ENCODE results near the gene EVC2. TPM values are rescaled to one million over a fixed set of nuclear protein-coding genes. Genes with fewer than 3 reads are reported as not detected.

The EVC2 gene
- total and polyA plus RNA-seq, 2 of the 4 experiments (the other 2 are of a cell fraction): 2.7 to 5.9 TPM

DNA sequence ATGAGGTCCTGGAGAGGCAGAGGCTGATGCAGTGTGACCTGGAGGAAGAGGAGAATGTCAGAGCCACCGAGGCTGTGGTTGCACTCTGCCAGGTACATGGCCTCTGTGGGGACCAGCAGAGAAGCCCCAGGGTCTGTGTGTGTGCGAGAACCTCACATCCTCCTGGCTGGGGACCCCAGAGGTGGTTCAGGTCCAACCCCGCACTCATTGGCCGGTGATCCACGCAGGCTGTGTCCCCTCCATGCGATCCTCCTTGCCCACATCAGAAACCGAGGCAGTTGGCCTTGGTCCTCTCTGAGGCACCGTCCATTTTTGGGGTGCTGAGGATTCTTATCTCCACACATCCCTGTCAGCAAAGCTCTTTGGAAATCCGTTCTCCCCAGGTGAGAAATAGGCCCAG, 47.9 kb upstream of the EVC2 start:
- peaks cover 62% of the 10 kb centered on the region for H3K36me3 ChIP-seq (ENCODE audit: control insufficient read depth, insufficient read depth, low read length)
- no peak overlapping the region for H4K5ac ChIP-seq (ENCODE audit: low read depth, low read length)
- peaks cover 40% of the 10 kb centered on the region for H3K9me1 ChIP-seq (ENCODE audit: insufficient read depth, low read length)
- DNase-seq (no peak), ATAC-seq (ENCODE audit: low read depth) (no peak)
- H3K27ac ChIP-seq (ENCODE audit: insufficient read depth, low read length): no peak overlapping the region
- no peak overlapping the region for H2BK5ac ChIP-seq (ENCODE audit: low read depth, low read length, poor library complexity, severe bottlenecking)
- peak overlapping the region; percentile 22; the same call in 1 of the 2 replicates for H2AK5ac ChIP-seq (ENCODE audit: low read depth, low read length)
- in situ Hi-C loops (cut with MboI; ENCODE audit: low sequenced_read_pairs) (no loop called here), intact Hi-C loops (cut with micrococcal nuclease) (no loop called here), dilution Hi-C loops (cut with HindIII; ENCODE audit: low sequenced_read_pairs, unreplicated experiment) (no loop called here)
- no peak overlapping the region for H3K18ac ChIP-seq (ENCODE audit: low read depth, low read length)
- H3K14ac ChIP-seq (replicated peaks; ENCODE audit: low read depth, low read length): no peak overlapping the region
- no peak overlapping the region; the same call in 1 of the 2 replicates for H4K91ac ChIP-seq (ENCODE audit: insufficient read depth, low read depth, low read length)
- no peak overlapping the region for H2AK9ac ChIP-seq (replicated peaks; ENCODE audit: low read depth, low read length, poor library complexity)
- WGBS, 2 experiments (ENCODE audit: extremely low coverage in 2 of 2, insufficient read length in 1 of 2): 83% methylated on average over 1 of the region's 9 CpGs; no CpG with 5 or more reads in 1 of the 2 experiments
- no TSS peak for BruUV-seq (replicated peaks)
- no peak overlapping the region for H2BK120ac ChIP-seq (ENCODE audit: low read depth, low read length)
- no peaks in the 10 kb centered on the region for H3K9me3 ChIP-seq (ENCODE audit: control insufficient read depth, insufficient read depth, low read length)
- CTCF ChIA-PET: no interaction called here
- peaks cover 8% of the 10 kb centered on the region for H4K20me1 ChIP-seq (ENCODE audit: insufficient read depth, low read length)
- H3K23ac ChIP-seq (ENCODE audit: low read depth, low read length): no peak overlapping the region
- H2AFZ ChIP-seq (replicated peaks; ENCODE audit: low read length, poor library complexity): no peak overlapping the region
- peaks cover 40% of the 10 kb centered on the region for H3K4me1 ChIP-seq (ENCODE audit: control insufficient read depth, insufficient read depth, low read length)
- TF ChIP-seq MXI1 (IDR thresholded peaks at IDR 0.05; ENCODE audit: borderline replicate concordance, low read depth, low read length) (no peak), RAD21 (IDR thresholded peaks at IDR 0.05; ENCODE audit: low read length) (no peak), ELK1 (IDR thresholded peaks at IDR 0.05; ENCODE audit: borderline replicate concordance, low read depth, low read length) (no peak)
- no peak overlapping the region for H3K4me2 ChIP-seq (ENCODE audit: low read depth, low read length)
- H2BK20ac ChIP-seq (ENCODE audit: low read depth, low read length): no peak overlapping the region
- POLR2A ChIA-PET (ENCODE audit: unreplicated experiment): no interaction called here
- no peak overlapping the region for H2BK15ac ChIP-seq (ENCODE audit: low read depth, low read length)
- H3K56ac ChIP-seq (ENCODE audit: extremely low read depth, insufficient read depth, low read length): no peak overlapping the region
- H3K9ac ChIP-seq (ENCODE audit: low read depth, low read length): no peak overlapping the region
- H3K79me1 ChIP-seq (ENCODE audit: low read depth in 1 of 2, low read length in 2 of 2): peaks cover 28 to 83% of the 10 kb centered on the region in 2 experiments
- H3K4me3 ChIP-seq (ENCODE audit: insufficient read depth, low read depth, low read length): no peak overlapping the region
- no peak overlapping the region for H4K8ac ChIP-seq (ENCODE audit: low read depth in 2 of 2, low read length in 2 of 2)
- no peaks in the 10 kb centered on the region for H3K27me3 ChIP-seq (ENCODE audit: control insufficient read depth, insufficient read depth, low read length)
- no peak overlapping the region for H3K4ac ChIP-seq (ENCODE audit: low read depth, low read length)

Measured in IMR-90 (cell line).